ENCODE measurements around the gene MPPED1. TPM values are rescaled to one million over a fixed set of nuclear protein-coding genes. Genes with fewer than 3 reads are reported as not detected.

Gene MPPED1
- total and polyA plus RNA-seq, 2 donors (not counting 1 experiment from before 2014, with no cell fraction given), result not detected

- no peaks in the 10 kb centered on the region for H3K9me3 ChIP-seq (ENCODE audit: control insufficient read depth, insufficient read depth, low read depth, low read length)
- H3K27me3 ChIP-seq (ENCODE audit: control insufficient read depth, insufficient read depth, low read length), result no peaks in the 10 kb centered on the region
- H2AFZ ChIP-seq (ENCODE audit: low read length), result no peak overlapping the region
- no peak for DNase-seq (ENCODE audit: low read depth in 2 of 2)
- H3K4me3 ChIP-seq (replicated peaks in 1 of 4; ENCODE audit: control extremely low read depth in 1 of 4, insufficient read depth in 1 of 4, low read depth in 3 of 4, low read length in 4 of 4), result no peak overlapping the region
- H3K4me1 ChIP-seq (ENCODE audit: control insufficient read depth, extremely low read depth, insufficient read depth, low read length), result no peaks in the 10 kb centered on the region
- no peak overlapping the region for H3K4me2 ChIP-seq (ENCODE audit: extremely low read depth, insufficient read depth, low read length)
- no peaks in the 10 kb centered on the region for H4K20me1 ChIP-seq (ENCODE audit: control insufficient read depth, extremely low read depth, insufficient read depth, low read length)
- no peak overlapping the region for H3K9ac ChIP-seq (ENCODE audit: insufficient read depth, low read length)
- no peaks in the 10 kb centered on the region for H3K79me2 ChIP-seq (ENCODE audit: control insufficient read depth, insufficient read depth, low read length)
- H3K36me3 ChIP-seq (ENCODE audit: control insufficient read depth, insufficient read depth, low read length), result no peaks in the 10 kb centered on the region
- H3K27ac ChIP-seq (ENCODE audit: insufficient read depth, low read length), result no peak overlapping the region
- TF ChIP-seq CTCF (conservative IDR thresholded peaks at IDR 0.05 in 1 of 2, IDR thresholded peaks at IDR 0.05 in 1 of 2; ENCODE audit: low read depth in 1 of 2, low read length in 2 of 2) (no peak), EZH2 (IDR thresholded peaks at IDR 0.05; ENCODE audit: low read length, missing control alignments) (no peak)
These were observed 35.1 kb downstream of the MPPED1 start for GRCh38 chr22:43446916-43447315.

GRCh38 chr22:43447380-43447779, 35.6 kb downstream of the MPPED1 start:
- Histone ChIP-seq H3K4me3 (replicated peaks in 1 of 4; ENCODE audit: control extremely low read depth in 1 of 4, insufficient read depth in 1 of 4, low read depth in 3 of 4, low read length in 4 of 4) (no peak overlapping the region), H4K20me1 (ENCODE audit: control insufficient read depth, extremely low read depth, insufficient read depth, low read length) (no peaks in the 10 kb centered on the region), H3K27ac (ENCODE audit: insufficient read depth, low read length) (no peak overlapping the region), H3K9me3 (ENCODE audit: control insufficient read depth, insufficient read depth, low read depth, low read length) (no peaks in the 10 kb centered on the region), H2AFZ (ENCODE audit: low read length) (no peak overlapping the region), H3K9ac (ENCODE audit: insufficient read depth, low read length) (no peak overlapping the region), H3K4me1 (ENCODE audit: control insufficient read depth, extremely low read depth, insufficient read depth, low read length) (no peaks in the 10 kb centered on the region), H3K4me2 (ENCODE audit: extremely low read depth, insufficient read depth, low read length) (no peak overlapping the region), H3K36me3 (ENCODE audit: control insufficient read depth, insufficient read depth, low read length) (no peaks in the 10 kb centered on the region), H3K79me2 (ENCODE audit: control insufficient read depth, insufficient read depth, low read length) (no peaks in the 10 kb centered on the region), H3K27me3 (ENCODE audit: control insufficient read depth, insufficient read depth, low read length) (no peaks in the 10 kb centered on the region)
- TF ChIP-seq EZH2 (IDR thresholded peaks at IDR 0.05; ENCODE audit: low read length, missing control alignments), result no peak
- TF ChIP-seq CTCF (conservative IDR thresholded peaks at IDR 0.05 in 1 of 2, IDR thresholded peaks at IDR 0.05 in 1 of 2; ENCODE audit: low read depth in 1 of 2, low read length in 2 of 2), result no peak
- DNase-seq (ENCODE audit: low read depth in 2 of 2), result no peak

- no peaks in the 10 kb centered on the region for H3K36me3 ChIP-seq (ENCODE audit: control insufficient read depth, insufficient read depth, low read length)
- H3K27me3 ChIP-seq (ENCODE audit: control insufficient read depth, insufficient read depth, low read length), result no peaks in the 10 kb centered on the region
- H2AFZ ChIP-seq (ENCODE audit: low read length), result no peak overlapping the region
- no peaks in the 10 kb centered on the region for H3K9me3 ChIP-seq (ENCODE audit: control insufficient read depth, insufficient read depth, low read depth, low read length)
- no peak for DNase-seq (ENCODE audit: low read depth in 2 of 2)
- no peaks in the 10 kb centered on the region for H3K79me2 ChIP-seq (ENCODE audit: control insufficient read depth, insufficient read depth, low read length)
- TF ChIP-seq EZH2 (IDR thresholded peaks at IDR 0.05; ENCODE audit: low read length, missing control alignments), result no peak
- no peak overlapping the region for H3K27ac ChIP-seq (ENCODE audit: insufficient read depth, low read length)
- no peak overlapping the region for H3K4me2 ChIP-seq (ENCODE audit: extremely low read depth, insufficient read depth, low read length)
- no peak overlapping the region for H3K4me3 ChIP-seq (replicated peaks in 1 of 4; ENCODE audit: control extremely low read depth in 1 of 4, insufficient read depth in 1 of 4, low read depth in 3 of 4, low read length in 4 of 4)
- no peaks in the 10 kb centered on the region for H3K4me1 ChIP-seq (ENCODE audit: control insufficient read depth, extremely low read depth, insufficient read depth, low read length)
- no peak overlapping the region for H3K9ac ChIP-seq (ENCODE audit: insufficient read depth, low read length)
- H4K20me1 ChIP-seq (ENCODE audit: control insufficient read depth, extremely low read depth, insufficient read depth, low read length), result no peaks in the 10 kb centered on the region
These were observed 36.2 kb downstream of the MPPED1 start for GRCh38 chr22:43448048-43448447.
